Fibroblast of the conjunctiva (primary cell): ENCODE measurements around the gene PTPRT.

Experiments used
- DNase-seq: peaks from one replicate; pipeline ENCODE4 v3.0.0-alpha.2; 2010; ENCODE audit warnings: low read depth

The PTPRT gene

DNA sequence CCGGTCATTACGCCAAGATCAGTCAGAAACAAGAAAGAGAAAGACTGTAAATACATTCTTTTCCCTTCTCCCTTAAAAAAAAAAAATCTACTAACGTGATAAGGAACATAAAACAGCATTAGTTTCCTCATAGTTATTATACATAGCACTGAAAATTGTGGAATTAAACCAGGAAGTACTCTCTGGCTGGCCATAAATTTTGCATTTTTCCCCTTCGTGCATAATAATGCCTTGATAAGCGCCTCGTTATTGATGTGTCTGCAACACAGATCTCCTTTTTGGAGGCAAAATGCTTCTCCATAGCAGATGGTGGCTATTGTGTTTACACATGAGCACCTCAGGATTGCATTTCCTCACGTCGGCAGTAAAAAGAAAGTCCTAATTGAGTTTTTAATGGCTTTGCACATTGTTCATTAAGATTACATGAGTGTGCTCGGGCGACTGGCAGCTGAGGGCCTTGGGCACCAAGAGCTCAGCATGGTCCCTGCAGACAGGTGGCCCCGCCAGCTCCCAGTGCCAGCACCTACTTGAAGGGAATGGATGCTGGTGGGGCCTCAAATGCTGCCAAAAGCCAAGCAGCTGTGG, 394.5 kb downstream of the PTPRT start:
- no peak for DNase-seq

DNA sequence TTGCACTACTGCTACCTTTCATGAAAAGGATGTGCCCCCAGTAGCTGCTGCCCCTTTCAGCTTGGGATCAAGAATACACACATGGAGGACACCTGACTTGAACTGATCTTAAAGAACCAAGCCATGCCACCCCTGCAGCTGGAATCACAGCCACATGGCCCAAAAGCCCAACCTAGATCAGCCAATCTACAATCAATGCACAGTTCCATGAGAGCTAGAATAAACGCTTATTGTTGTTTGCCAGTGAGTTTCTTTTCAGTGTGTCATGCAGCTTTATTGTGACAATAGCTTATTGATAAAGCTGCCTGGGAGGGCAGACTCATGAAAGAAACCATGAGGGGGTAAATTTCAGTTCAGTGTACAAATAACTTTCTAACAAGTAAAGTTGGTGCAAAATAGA, 397.7 kb downstream of the PTPRT start:
- DNase-seq, result no peak

DNA sequence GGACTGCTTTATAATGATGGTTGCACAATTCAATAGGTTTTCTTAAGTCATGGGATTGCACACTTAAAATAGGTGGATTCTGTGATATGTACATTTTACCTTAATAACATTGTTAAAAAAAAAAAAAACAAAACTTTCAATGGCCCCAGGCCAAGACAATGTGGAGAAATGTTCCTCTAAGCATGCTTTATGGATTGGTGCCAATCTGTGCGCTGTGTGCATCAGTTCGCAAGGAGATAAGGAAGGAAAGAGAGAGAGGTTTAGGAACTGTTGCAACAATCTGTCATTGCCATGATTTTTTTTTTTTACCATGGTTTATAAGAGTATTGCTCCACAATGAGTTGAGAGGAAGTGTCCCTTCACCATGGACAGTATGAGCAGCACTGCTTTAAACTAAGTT, 399.6 kb downstream of the PTPRT start:
- DNase-seq, result no peak

DNA sequence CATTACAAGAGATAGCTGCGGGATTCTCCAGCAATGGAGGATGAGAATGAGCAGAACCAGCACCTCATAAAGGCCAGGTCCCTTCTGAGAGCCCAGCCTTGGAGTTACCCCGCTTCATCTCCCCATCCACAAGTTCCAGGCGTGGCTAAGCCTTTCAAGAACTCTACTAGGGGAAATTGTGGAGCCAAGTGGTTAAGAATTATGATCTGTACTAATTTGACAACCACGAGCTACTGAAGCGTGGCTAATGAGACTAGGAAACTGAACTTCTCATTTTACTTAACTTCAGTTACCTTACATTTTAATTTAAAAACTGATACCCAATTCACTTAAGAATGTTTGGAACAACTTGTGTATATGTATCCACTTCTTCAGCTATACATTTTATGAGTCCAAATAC, 401.0 kb downstream of the PTPRT start:
- no peak for DNase-seq

DNA sequence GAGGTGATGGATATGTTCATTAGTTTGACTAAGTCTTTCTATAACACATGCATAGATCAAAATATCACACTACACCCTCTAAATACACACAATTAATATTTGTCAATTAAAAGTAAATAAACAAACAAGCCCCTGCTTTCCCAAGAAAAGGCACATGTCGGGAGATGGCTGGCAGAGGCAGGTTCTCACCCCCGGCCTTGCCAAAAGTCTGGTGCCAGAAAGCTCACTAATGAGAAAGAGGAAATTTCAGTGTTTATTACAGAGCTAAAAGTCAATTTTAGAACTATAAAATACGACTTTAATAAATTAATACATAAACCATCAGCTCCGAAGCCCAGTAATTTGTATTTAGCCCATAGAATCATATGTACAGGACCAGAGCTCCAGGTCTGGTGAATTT, 404.7 kb downstream of the PTPRT start:
- no peak for DNase-seq

DNA sequence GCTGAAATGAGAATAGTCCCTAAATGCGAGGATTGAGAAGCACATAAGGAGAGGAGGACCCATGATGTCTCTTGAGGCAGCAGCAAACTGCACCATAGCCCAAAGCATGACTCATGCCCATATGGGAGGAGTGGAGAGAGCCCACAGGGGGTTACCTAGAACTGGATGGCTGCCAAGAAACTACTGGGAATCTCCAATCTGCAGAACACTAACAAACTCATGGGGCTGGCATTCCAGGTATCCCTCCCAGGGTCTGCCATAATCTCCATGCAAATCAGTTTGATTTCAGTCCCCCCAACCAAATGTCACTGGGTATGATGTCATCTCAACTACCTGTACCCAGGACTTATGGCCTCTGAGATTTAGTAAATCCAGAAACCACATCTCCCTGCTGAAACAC, 410.5 kb downstream of the PTPRT start:
- no peak for DNase-seq

DNA sequence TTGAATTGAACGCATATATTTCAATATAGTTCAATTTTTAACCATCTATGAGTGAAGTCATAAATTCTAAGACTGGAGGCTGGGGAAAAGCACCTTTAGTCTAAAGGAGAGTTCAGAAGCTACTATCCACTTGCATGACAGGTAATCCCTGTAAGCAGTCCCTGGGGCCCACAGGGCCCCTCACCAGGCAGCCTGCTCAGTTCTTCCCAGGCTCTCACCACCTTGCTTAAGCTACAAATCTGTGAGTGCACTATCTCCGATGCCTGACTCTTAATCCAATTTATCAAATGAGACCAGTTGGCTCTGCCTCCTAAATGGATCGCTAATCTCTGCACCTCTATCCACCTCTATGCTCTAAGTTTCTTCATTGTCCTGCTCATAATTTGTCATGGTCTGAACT, 413.8 kb downstream of the PTPRT start:
- DNase-seq, result no peak

DNA sequence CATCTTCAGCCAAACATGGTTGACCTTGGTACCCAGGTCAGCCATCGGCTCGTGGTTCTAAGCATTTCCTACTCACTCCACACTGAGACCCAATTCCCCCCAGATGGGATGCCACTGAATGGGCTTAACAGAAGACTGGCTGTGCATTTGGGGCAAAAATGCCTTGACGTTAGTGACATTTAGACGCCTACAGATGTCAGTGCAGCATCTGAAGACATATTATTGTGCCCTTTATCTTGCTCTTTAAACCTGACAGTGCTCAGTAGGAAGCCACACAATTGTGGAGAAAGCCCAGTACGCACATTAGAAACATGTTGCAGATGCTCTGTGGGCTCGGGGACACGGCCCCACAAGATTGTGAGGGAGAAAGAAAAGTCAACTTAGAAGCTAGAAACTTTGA, 414.7 kb downstream of the PTPRT start:
- DNase-seq, result no peak

DNA sequence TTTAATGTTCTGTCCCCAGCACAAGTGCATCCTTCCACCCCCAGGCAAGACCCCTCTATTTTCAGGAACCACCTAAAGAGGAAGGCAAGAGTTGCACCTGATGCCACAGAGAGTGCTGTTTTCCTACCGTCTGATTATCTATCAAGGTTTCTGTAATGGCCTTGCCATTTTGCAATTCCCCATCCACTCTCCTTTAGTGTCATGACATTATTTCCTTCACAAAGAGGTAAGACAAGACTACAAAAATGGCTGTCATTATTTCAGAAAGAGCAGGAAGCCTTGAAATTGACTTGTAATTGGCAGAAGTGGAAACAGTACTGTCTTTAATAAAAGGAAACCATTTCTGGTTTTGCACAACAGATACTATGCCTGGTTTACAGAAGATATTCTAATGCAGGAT, 426.7 kb downstream of the PTPRT start:
- no peak for DNase-seq

DNA sequence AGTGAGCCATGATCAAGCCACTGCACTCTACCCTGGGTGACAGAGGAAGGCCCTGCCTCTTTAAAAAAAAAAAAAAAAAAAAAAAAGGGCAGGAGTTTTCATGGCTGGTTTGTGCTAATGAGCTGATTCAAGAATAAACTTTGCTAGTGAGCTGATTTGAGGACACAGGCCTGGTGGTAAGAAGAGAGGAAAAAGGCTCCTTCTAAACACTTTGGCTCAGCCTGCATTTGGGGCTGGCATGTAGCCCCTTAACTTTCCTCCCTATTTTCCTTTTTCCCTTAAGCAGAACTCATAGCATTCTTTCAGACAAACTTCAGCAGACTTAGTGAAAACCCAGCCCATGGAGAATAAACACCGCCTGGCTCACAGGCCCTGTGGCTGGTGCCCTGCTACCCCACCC, 432.7 kb downstream of the PTPRT start:
- no peak for DNase-seq

DNA sequence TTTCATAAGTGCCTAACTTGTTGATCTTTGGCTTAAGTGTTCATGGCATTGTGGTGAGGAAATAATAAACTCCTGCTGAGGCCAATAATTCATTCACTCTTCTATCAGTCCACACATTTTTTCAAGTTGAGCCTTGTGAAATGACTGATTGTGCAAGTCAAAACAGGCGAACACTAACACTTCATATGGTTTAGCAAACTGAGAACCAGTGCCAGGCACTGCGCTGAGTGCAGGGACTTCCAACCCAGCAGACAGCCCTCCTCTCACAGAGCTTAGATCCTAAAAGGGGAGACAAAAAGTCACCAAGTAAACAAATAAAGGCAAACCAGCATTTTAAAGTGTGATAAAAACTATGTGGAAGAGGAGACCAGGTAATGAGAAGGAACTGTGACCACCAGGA, 435.0 kb downstream of the PTPRT start:
- DNase-seq, result no peak

DNA sequence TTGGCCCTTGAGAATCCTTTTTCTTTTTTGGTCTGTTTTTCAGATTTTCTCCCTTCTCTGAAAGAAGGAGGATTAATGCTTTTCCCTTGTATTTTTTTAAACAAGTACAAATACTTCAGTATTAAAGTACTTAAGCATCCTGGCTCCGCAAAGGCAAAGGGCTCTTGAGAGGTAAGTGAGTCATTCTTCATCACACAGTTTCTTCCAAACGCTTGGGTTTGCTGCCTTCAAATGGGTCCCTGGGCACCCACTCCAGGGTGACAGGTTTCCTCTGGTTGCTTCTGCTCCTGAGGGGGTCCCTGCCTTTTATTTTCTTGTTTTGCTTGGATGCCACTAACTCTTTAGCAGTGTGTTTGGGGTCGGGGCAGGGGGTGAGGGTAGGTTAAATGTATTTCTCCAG, 437.1 kb downstream of the PTPRT start:
- no peak for DNase-seq

DNA sequence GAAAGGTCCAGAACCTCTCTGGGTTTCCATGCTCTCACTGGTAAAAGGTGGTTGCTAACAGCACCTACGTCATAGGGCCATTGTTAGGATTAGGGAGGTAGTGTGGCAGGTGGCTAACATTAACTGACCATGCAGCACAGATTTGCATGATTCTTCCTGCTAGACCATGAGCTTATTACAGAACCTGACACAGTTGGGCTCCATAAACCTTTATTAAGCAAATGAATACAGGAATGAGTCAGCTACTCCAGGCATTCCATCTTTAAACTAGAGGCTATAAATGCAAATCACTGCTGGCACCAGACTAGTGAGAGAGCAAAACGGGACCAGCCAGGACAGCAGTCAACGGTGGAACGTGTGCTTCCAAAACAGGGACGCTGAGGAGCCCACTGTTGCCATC, 440.1 kb downstream of the PTPRT start:
- no peak for DNase-seq

DNA sequence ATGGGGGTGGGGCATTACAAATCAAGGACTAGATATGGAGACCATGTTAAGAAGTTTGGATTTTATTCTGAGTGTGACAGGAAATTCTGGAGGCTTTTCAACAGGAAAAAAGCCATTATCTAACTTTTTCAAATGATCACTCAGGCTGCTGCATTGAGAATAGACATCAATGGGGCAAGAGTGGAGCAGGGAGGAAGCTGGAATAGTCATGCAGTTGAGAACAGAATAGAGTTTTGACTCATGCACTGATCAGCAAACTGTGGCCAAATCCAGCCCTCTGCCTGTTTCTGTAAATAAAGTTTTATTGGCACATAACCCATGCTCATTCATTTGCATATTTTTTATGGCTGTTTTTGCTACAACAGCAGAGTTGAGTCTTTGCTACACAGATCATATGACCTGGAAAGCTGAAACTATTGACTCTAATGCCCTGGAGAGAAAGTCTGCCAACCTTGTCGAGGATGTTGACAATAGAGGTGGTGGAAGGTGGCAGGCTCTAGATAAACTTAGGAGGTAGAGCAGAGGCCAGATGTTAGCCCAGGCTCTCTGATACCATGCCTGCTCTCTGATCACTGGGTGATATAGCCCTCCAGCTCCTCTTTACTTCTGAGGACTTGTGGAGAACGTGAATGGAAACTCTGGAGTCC, 441.8 kb downstream of the PTPRT start:
- DNase-seq, result no peak

DNA sequence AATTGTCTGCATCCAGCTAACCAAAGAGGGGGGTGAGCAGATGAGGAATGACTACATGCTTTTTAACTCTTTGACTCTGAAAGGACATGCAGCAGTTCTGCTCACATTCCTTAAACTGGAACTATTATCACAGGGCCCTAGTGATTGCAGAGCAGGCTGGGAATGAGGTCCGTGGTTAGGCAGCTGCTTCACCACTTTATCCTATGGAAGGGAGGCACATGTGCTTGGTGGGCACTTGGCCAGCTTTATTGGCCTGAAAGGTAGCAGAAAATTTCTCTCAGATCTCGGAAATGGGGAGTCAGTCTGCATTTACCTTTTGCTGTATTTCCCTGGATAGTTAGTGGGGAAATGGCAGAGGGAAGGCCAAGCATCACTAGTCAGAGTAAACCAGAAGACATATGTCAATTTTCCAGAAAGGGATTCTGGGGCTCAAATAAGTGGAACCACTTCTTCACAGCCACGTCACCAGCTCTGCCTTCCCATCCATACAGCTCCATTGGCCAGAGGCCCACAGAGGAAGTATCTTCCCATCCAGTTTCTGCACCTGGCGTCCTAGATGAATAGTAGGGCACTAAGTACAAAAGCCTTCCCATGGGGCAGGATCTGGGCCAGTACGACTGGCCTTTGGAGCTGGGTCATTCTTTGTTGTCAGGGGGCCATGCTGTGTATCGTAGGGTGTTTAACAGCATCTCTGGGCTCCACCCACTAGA, 444.8 kb downstream of the PTPRT start:
- DNase-seq, result no peak

DNA sequence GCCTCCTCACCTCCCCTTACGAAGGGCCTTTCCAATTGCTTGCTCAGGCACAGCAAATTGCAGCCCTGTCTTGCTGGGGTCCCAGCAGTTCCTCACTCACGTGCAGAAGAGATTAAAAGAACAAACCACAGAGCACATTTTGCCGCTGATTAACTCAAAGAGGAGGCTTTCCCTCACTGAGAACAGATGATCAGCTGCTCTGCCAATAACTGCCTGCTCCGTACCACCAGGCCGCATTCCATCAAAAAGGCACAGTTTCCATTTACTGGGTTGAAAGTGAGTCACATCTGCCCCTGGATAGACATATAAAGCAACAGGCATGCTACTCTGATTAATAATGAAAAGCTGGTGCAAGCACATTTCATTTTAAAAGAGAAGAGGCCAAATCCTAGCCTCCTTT, 446.8 kb downstream of the PTPRT start:
- no peak for DNase-seq

DNA sequence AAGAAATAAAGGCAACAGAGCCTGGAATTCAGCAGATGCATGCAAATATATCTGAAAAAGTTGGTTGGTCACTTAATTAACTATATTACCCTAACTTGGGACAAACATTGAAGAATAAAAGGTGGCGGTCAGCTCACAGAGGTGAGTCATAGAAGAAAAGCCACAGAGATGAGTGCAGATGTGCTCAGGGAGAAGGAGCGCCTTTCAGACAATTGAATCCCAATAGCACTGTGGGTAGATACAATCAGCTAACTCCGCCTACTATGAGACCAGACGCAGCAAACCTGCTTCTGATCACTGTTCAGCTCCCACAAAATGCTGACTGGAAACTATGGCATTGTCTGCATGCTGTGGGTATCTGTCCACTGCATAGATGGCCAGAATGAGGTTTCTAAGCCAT, 447.8 kb downstream of the PTPRT start:
- no peak for DNase-seq

DNA sequence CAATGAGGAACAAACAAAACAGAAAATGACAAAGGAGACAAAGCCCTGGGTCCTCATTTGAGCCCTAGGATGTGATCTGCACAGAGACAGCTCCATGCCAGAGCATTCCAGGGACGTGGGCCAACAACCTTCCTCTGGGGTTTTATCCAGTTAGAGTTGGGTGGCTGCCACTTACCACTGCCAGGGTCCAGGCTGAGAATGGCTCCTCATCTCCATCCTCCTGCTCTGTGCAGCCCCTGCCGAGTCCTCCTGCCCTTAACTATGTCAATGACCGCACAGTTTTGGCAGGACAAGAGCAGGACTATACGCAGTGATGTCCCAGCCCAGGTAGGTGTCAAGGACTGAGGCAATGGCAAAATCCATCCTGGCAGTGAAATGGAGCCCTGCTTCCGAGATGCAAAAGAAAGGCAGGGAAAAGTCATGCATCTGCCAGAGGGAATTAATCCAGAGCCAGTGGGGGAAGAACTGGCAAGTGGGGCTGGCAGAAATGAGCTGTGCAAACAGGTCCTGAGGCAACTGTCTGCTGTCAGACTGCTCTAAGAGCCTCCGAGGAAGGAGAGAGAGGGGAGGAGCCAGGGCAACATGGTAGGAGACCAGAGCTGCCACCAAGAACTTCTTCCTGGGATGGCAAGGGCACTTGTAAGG, 449.4 kb downstream of the PTPRT start:
- no peak for DNase-seq

DNA sequence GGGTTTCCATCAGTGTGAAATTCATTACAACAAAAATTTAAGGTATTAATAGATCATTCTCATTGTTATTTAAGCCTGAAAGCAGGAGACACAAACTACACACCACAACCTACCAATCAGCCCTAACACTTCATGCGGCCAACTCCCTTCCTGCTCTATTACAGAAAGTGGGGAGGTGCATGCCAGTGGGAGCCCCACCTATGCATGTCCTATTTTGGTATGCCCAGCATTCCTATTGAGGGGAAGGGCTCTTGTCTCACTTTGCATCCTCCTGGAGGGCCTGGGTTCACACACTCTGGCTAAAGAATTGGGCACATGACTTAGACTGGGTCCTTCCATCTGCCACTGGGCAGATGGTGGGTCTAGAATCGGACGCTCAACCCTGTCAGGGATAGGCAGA, 450.0 kb downstream of the PTPRT start:
- DNase-seq, result no peak

DNA sequence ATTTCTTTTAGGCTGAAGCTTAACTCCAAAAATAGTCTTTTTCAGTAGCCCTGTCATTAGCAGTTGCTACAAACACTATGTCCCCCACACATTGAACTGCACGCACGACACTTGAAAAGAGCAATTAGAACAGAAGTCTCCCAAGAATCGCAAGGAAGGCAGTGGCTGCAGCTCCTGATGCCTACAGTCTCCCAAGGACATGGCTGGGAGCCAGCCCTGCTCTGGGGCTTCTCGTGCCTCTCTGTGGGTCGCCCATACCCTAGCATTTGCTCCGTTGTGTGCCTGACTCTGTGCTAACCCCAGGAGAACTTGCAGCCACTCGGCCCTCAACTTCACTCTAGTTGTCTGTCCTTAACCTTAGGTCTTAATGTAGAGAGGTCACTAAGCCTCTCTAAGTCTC, 454.2 kb downstream of the PTPRT start:
- no peak for DNase-seq

DNA sequence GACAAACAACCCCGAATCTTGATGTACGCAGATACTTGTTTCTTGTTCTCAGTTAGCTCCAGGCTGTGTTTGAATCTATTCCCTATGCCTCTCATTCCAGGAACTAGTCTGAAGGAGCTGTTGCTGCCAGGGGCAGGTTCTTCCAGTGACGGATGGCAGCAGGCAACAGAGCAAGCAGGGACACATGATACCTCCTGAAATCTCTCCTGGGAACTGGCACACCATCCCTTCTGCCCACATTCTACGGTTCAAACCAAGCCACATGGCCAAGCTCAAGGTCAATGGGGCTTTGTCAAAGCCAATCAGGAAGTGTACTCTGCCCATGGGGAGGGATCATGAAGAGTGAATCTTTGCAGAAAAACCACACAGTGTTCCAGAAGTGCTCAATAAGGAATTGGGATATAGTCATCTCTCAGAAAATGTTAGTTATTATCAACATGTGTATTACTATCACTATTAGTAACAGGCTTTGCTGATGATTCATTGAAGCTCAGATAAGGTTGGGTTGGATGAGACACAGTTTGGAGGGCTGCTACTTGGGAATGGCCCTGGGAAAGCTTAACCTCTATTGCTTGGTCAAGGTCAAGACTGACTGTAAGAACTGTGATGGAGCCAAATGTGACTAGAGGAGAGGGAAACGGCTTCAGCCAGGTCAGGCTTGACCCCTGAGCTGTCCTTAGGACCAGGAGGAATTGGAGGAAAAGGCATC, 454.9 kb downstream of the PTPRT start:
- DNase-seq, result no peak

DNA sequence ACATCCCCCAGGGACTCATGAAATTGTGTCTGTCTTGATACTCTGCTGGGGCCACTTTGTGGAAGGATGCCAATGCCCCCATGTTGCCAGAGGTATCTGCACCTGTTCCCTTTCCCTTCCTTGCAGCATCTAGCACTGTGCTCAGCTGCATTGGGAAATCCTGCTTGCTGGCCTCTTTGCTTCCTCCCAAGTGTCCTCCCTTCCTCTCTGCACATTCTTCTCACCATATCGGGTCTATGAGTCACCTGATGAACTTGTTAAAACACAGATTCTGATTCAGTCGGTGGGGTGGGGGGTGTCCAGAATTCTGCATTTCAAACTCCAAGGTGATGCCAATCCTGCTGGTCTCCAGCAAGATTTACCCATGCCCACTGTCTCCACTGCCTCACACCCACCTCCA, 467.8 kb downstream of the PTPRT start:
- DNase-seq, result no peak
